ENCODE results near the gene SPIB. TPM values are rescaled to one million over a fixed set of nuclear protein-coding genes. Genes with fewer than 3 reads are reported as not detected.

Gene SPIB
- total RNA-seq, 2 experiments from 2014 or later, result 1.6 TPM

GRCh38 chr19:50476907-50477238 lies 58.1 kb downstream of the SPIB start:
- no peak for DNase-seq
- Mint-ChIP-seq H3K4me3 (peak overlapping the region; percentile 97), H3K4me1 (peaks cover 8% of the 10 kb centered on the region), H3K27ac (peak overlapping the region; percentile 81), H3K36me3 (peaks cover 21% of the 10 kb centered on the region), H3K27me3 (no peaks in the 10 kb centered on the region), H3K9me3 (no peaks in the 10 kb centered on the region)

GRCh38 chr19:50477751-50478515 lies 59.2 kb downstream of the SPIB start:
- Mint-ChIP-seq H3K4me3 (peak overlapping the region; percentile 97), H3K27me3 (no peaks in the 10 kb centered on the region), H3K27ac (peak overlapping the region; percentile 56), H3K4me1 (peaks cover 8% of the 10 kb centered on the region), H3K9me3 (no peaks in the 10 kb centered on the region), H3K36me3 (peaks cover 24% of the 10 kb centered on the region)
- DNase-seq, result no peak

DNA sequence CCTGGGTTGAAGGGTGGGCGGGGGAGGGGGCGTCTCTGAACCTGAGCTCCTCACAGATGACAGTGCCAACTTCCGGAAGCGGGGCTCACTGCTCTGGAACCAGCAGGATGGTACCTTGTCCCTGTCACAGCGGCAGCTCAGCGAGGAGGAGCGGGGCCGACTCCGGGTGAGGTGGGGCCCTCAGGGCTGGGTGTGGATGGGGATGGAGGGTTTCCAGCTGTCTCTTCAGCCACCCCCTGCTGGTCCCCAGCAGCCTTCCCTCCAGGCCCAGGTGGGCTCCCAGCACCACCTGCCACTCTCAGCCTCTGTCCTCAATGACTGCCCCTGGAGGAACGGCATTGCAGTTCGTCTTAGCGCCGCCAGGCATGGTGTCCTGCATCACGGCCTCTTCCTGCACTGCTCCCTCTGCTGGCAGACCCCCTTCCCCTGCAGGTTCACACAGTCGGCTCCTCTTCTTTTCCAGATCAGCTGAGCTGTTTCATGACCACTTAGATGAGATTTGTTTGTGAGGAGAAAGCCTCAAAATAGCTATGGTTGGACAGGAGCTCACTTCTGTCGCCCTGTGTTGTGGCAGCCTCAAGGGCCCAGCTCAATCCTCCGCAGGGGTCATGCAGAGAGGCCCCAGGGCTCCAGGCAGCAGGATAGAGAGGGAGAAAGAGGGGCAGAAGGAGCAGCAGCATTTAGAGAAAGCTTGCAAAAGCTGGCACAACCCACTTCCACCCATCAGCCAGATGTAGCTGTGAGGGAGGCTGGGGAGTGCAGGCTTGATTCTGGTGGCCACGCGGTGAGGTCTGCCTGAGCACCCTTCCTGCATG lies 60.4 kb downstream of the SPIB start:
- Mint-ChIP-seq H3K27ac (no peak overlapping the region), H3K4me1 (peaks cover 8% of the 10 kb centered on the region), H3K9me3 (no peaks in the 10 kb centered on the region), H3K27me3 (no peaks in the 10 kb centered on the region), H3K36me3 (peaks cover 24% of the 10 kb centered on the region), H3K4me3 (no peak overlapping the region)
- peak; percentile 34 for DNase-seq

GRCh38 chr19:50479761-50480251 lies 61.1 kb downstream of the SPIB start:
- H3K4me3 Mint-ChIP-seq, result no peak overlapping the region
- H3K4me1 Mint-ChIP-seq, result peaks cover 8% of the 10 kb centered on the region
- peaks cover 24% of the 10 kb centered on the region for H3K36me3 Mint-ChIP-seq

DNA sequence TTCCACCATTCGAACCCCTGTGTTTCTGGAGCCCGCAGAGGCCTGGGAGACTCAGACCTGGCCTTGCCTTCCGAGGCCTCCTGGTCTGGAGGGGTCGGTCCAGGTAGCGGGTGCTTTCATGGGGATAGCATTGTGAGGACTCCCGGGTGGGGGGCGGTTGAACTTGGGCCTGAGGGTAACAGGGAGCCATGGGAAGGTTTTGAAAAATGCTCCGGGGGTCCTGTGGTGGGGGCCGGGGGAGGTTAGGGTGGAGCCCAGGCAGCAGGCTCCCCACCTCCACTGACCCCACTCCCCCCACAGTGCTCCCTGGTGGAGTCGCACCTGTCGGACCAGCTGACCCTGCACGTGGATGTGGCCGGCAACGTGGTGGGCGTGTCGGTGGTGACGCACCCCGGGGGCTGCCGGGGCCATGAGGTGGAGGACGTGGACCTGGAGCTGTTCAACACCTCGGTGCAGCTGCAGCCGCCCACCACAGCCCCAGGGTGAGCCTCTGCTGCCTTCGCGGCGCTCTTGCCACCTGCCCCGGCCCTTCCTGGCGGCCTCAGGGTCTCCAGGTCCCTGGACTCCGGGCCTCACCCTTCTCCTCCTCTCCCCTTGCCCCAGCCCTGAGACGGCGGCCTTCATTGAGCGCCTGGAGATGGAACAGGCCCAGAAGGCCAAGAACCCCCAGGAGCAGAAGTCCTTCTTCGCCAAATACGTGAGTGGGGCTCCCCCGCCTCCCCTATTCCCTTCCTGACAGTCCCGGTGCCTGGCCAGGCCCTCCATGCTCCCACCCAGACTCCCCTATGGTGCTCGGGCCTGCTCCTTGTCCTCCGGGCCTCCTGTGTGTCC lies 61.8 kb downstream of the SPIB start:
- no peak for DNase-seq
- Mint-ChIP-seq H3K27me3 (no peaks in the 10 kb centered on the region), H3K36me3 (peaks cover 29% of the 10 kb centered on the region), H3K9me3 (no peaks in the 10 kb centered on the region), H3K4me3 (no peak overlapping the region), H3K27ac (peak overlapping the region; percentile 17), H3K4me1 (peaks cover 8% of the 10 kb centered on the region)

More at GRCh38 chr19:50479761-50480251, 61.1 kb downstream of the SPIB start:
- H3K27ac Mint-ChIP-seq, result no peak overlapping the region
- H3K27me3 Mint-ChIP-seq, result no peaks in the 10 kb centered on the region
- no peak for DNase-seq
- no peaks in the 10 kb centered on the region for H3K9me3 Mint-ChIP-seq

Other genes starting within 250 kb of the SPIB start
- gene MYH14, start 215.3 kb upstream of the SPIB start, total RNA-seq, result not detected
- under 1 TPM; 0.56 to 0.64 TPM for gene KCNC3, start 89.6 kb upstream of the SPIB start, total RNA-seq
- 10 to 100 TPM; 16.1 to 18.1 TPM for gene NAPSA, start 53.3 kb upstream of the SPIB start, total RNA-seq
- gene NR1H2, start 42.5 kb upstream of the SPIB start, total RNA-seq, result 10 to 100 TPM; 49.6 TPM
- 100 to 1,000 TPM; 191 to 196 TPM for gene POLD1, start 34.6 kb upstream of the SPIB start, total RNA-seq
- gene MYBPC2, start 14.0 kb downstream of the SPIB start, total RNA-seq, result under 1 TPM; 0.12 to 0.45 TPM
- gene EMC10, start 57.6 kb downstream of the SPIB start, total RNA-seq, result 10 to 100 TPM; 49.7 to 50.1 TPM
- gene GARIN5A, start 57.9 kb downstream of the SPIB start, total RNA-seq, result under 1 TPM; 0.52 to 0.90 TPM
- 10 to 100 TPM; 26.2 to 27.0 TPM for gene JOSD2, start 92.3 kb downstream of the SPIB start, total RNA-seq
- not detected for gene ASPDH, start 95.0 kb downstream of the SPIB start, total RNA-seq
- not detected for gene LRRC4B, start 149.5 kb downstream of the SPIB start, total RNA-seq
- 1 to 10 TPM; 1.4 to 1.9 TPM for gene SYT3, start 220.9 kb downstream of the SPIB start, total RNA-seq
- gene C19orf81, start 230.5 kb downstream of the SPIB start, total RNA-seq, result 1 to 10 TPM; 2.6 to 2.9 TPM

Data from activated naive CD8-positive, alpha-beta T cell treated with anti-CD3 and anti-CD28 coated beads for 36 hours (primary cell).